ENCODE data around the gene MYL7. TPM values are rescaled to one million over a fixed set of nuclear protein-coding genes. Genes with fewer than 3 reads are reported as not detected.
"Not testable (repeated sequence)": the region's sequence is repeated elsewhere in the genome, so short reads cannot be mapped to it uniquely, and the experiment has no call there.

Gene MYL7
- total RNA-seq, 1 donor from 2014 or later, result 1.7 TPM

GRCh38 chr7:44131173-44132029 lies 9.7 kb downstream of the MYL7 start:
- Mint-ChIP-seq H3K27ac (peak overlapping the region; percentile 44), H3K9me3 (ENCODE audit: low read depth) (peaks cover 13% of the 10 kb centered on the region), H3K27me3 (no peaks in the 10 kb centered on the region), H3K4me3 (ENCODE audit: low read depth) (no peak overlapping the region), H3K4me1 (ENCODE audit: low read depth) (peaks cover 16% of the 10 kb centered on the region), H3K36me3 (ENCODE audit: insufficient read depth) (peaks cover 7% of the 10 kb centered on the region)
- DNase-seq (ENCODE audit: low spot score, unreplicated experiment), result peak; percentile 40
- TF ChIP-seq CTCF (IDR thresholded peaks at IDR 0.05; ENCODE audit: unreplicated experiment), result peak; percentile 66

GRCh38 chr7:44128721-44129582 lies 12.2 kb downstream of the MYL7 start:
- Mint-ChIP-seq H3K4me3 (ENCODE audit: low read depth) (no peak overlapping the region), H3K9me3 (ENCODE audit: low read depth) (peaks cover 13% of the 10 kb centered on the region), H3K27me3 (no peaks in the 10 kb centered on the region), H3K4me1 (ENCODE audit: low read depth) (peaks cover 18% of the 10 kb centered on the region), H3K27ac (no peak overlapping the region), H3K36me3 (ENCODE audit: insufficient read depth) (peaks cover 7% of the 10 kb centered on the region)
- TF ChIP-seq CTCF (IDR thresholded peaks at IDR 0.05; ENCODE audit: unreplicated experiment), result no peak
- no peak for DNase-seq (ENCODE audit: low spot score, unreplicated experiment)

GRCh38 chr7:44127161-44127560 lies 14.0 kb downstream of the MYL7 start:
- peaks cover 7% of the 10 kb centered on the region for H3K36me3 Mint-ChIP-seq (ENCODE audit: insufficient read depth)
- DNase-seq (ENCODE audit: low spot score, unreplicated experiment), result no peak
- H3K4me1 Mint-ChIP-seq (ENCODE audit: low read depth), result peaks cover 19% of the 10 kb centered on the region
- H3K9me3 Mint-ChIP-seq (ENCODE audit: low read depth), result peaks cover 13% of the 10 kb centered on the region
- no peaks in the 10 kb centered on the region for H3K27me3 Mint-ChIP-seq
- no peak overlapping the region for H3K27ac Mint-ChIP-seq
- no peak for TF ChIP-seq CTCF (IDR thresholded peaks at IDR 0.05; ENCODE audit: unreplicated experiment)
- H3K4me3 Mint-ChIP-seq (ENCODE audit: low read depth), result no peak overlapping the region

GRCh38 chr7:44126574-44126973 lies 14.6 kb downstream of the MYL7 start:
- peaks cover 13% of the 10 kb centered on the region for H3K9me3 Mint-ChIP-seq (ENCODE audit: low read depth)
- peaks cover 17% of the 10 kb centered on the region for H3K4me1 Mint-ChIP-seq (ENCODE audit: low read depth)
- H3K4me3 Mint-ChIP-seq (ENCODE audit: low read depth); H3K36me3 Mint-ChIP-seq (ENCODE audit: insufficient read depth); DNase-seq (ENCODE audit: low spot score, unreplicated experiment); H3K27ac Mint-ChIP-seq; H3K27me3 Mint-ChIP-seq: not testable (repeated sequence)

- Mint-ChIP-seq H3K4me1 (ENCODE audit: low read depth) (peaks cover 10% of the 10 kb centered on the region), H3K27me3 (no peaks in the 10 kb centered on the region), H3K4me3 (ENCODE audit: low read depth) (peak overlapping the region; percentile 56), H3K27ac (no peak overlapping the region), H3K36me3 (ENCODE audit: insufficient read depth) (peaks cover 12% of the 10 kb centered on the region), H3K9me3 (ENCODE audit: low read depth) (peaks cover 13% of the 10 kb centered on the region)
- no peak for TF ChIP-seq CTCF (IDR thresholded peaks at IDR 0.05; ENCODE audit: unreplicated experiment)
- no peak for DNase-seq (ENCODE audit: low spot score, unreplicated experiment)
These were observed 16.3 kb downstream of the MYL7 start for GRCh38 chr7:44124822-44125202.

All from progenitor cell of endocrine pancreas (in vitro differentiated cells).